Stimulated activated CD8-positive, alpha-beta memory T cell treated with anti-CD3 and anti-CD28 coated beads, Interleukin-7, amount 100 ng/mL, for 48 hours (primary cell): Measurements from ENCODE around the gene TMEM150B.

Experiments used
- DNase-seq, 2 donors: peaks; one replicate each; pipeline ENCODE4 v3.0.0-alpha.2; 2020; ENCODE audit warnings: low read depth in 1 of 2; ENCODE audit errors: extremely low read depth in 1 of 2

The TMEM150B gene

DNA sequence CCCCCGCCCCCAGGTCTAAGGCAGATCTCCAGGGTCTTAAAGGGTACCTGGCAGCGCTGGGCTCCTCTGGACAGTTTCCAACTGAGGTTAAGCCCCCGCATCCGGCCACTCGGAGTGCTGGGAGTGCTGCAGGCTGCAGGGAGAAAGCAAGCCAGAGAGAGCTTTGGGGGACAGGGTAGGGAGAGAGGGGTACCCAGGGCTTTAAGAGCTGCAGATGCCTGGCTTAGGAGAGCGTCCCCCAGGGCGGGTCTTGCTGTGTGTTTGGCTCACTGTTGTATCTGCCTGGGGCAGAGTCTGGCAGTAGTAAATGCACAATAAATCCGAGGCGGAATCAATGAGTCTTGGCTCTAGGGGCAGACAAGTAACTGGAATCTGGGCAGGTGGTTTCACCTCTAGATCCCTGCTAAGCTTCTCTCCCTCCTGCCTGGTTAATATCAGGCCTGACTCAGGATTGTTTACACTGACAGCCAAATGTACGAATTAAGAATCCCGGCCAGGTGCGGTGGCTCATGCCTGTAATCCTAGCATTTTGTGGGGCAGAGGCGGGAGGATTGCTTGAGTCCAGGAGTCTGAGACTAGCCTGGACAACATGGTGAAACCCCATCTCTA is 30.2 kb upstream of the TMEM150B start:
- no peak for DNase-seq

DNA sequence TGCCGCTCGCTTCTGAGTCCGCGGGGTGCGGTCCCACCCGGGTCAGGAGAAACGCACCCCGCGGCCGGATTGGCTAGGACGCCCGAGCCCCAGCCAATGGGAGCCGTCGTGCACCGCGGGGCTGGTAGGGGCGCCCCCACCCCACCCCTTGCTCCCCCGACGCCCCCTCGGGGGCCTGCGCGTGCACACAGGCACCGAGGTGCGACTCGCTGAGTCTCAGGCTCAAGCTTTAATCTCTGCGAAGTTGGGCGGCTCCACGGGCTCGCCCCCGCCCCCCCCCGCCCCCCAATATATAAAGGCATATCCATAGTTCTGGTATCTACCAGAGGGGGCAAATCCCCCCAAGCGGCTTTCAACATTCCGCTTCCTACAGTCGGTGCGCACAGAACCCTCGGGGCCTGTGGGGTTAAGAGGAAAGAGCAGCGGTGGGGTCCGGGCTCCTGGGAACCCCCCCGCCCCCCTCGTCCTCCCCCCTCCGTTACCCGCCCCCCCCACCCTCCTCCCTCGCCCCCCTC is 29.6 kb upstream of the TMEM150B start, which contains the start of gene COX6B2:
TSS of gene COX6B2 (minus strand) at position 22 of the 515 bp plus-strand sequence. CDS start 198 bp downstream, outside the sequence.
- no peak for DNase-seq

DNA sequence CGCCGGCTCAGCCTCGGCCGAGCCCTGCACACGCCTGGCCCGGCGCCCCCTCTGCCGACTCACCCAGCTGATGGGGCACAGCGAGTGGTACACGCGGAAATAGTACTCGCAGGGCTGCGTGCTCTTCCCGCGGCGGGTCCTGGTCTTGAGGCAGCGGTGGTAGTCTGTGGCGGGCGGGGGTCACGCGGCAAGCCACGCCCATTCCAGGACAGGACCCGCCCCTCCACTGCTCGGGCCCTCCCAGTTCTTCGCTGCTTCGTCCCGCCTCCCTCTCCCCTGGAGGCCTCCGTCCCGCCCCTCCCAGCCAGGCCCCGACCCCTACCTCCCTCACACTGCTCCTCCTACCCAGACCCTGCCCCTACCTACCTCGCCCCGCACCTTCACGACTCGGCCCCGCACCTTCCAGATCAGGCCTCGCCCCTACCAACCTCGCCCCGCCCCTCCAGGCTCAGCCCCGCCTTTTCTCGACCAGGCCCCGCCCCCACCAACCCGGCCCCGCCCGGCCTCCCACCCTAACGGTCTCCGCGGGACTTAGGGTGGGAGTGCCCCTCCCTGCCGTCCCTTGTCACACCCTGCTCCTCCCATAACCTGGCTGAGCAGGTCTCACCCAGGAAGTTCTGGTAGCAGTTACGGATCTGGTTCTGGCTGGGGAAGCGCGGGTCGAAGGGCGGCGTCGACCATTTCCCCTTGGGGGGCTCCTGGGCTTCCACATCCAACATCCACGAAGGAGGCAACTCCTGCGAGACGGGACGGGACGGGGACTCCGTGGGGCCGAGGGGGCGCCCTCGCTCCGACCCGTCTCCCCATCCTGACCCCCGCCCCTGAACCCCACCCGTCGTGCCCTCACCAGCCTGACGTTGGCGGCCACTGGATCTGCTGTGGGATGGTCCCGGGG is 28.9 kb upstream of the TMEM150B start:
- DNase-seq = peak in 1 of 2 donors; percentile 10

DNA sequence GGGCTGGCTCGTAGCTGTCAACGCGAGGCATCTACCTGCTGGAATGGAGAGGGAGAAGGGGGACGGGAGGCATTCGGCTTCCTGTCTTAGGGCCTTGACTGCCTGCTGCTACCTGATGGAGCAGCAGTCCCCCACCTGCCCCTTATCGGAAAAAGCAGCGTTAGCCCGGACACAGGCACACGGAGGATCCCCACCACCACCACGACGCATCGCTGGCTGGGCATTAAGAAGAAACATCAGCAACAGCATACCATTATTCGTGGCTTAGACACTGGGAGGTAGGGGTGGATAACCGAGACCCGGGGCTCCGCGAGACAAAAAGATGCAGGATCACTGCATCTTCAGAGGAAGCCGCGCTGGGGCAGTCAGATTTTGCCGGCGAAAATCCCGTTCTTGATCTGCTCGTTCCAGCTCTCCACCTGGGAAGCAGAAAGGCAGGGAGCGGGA is 28.2 kb upstream of the TMEM150B start:
- no peak for DNase-seq

DNA sequence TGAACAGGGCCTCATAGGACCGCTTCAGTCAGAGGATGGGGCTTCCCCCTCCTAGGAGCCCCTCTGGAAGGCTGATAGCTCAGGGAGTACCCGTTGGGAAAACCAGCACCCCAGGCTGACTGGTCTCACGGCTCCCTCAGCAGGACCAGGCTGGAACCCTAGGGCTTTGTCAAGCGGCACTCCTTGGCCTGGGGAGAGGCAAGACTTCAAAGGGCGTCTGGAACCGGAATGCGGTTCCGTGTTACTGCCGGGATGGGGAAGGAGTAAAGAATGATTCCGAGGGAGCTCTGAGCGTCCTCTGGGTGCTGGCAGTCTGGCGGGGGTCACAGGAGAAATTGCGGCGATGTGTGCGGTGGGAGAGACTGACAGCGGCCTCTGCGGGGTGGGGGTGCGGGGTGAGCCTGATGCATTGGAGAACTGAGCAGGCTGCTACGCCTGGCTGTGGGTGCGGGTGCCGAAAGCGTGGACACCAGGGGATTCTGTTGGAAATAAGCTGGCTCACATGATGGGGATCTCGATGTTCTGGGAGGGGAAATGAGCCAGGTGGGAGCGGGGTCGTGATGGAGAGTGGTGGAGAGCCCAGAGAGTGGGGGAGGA is 27.5 kb upstream of the TMEM150B start:
- no peak for DNase-seq

DNA sequence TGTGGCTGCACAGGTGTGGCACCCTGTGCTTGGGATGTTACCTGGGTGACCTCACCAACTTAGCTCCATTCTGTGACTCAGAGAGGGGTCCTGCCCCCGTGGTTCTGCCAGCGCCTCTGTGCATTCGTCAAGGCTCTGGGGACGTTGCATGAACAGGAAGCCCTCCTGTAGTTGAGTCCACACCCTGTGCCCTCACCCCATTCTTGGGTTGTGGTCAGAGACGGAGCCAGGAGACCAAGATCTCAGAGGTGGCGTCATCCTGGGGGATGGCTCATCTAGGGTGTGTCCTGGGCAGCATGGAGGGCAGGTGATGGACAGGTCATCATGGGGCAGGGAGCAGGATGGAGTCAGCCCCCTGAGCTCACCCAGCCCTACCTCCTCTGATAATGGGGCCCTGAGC is 26.9 kb upstream of the TMEM150B start:
- DNase-seq = no peak

DNA sequence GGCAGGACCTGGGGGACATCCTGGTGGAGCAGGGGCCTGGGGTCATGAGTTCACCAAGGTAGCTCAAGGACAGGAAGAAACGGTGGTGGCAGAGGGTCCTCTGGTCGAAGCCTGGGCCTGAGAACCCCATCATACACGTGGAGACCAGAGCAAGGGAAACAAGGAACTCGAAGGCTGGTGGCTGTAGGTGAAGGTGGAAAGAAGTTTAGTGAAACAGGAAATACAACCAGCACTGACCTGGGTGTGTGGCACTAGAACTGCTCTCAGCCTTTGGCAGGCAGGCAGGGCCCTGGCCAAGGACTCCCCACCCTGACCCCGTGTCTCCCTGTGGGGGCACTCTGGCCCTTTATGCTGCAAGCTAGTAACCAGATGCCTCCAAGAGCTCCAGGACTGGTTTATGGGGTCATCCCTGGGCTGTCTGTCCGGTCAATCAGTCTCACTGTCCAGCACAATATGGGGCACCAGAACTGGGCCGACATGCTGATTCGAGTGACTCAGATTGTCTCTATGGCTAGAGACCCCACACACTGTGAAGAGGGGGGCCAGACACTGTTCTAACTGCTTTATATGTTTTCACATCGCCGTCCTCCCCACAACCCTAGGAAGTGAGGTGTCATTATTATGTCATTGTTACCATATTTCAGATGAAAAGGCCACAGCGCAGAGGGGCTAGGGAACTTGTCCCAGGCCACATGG is 25.6 kb upstream of the TMEM150B start:
- no peak for DNase-seq

DNA sequence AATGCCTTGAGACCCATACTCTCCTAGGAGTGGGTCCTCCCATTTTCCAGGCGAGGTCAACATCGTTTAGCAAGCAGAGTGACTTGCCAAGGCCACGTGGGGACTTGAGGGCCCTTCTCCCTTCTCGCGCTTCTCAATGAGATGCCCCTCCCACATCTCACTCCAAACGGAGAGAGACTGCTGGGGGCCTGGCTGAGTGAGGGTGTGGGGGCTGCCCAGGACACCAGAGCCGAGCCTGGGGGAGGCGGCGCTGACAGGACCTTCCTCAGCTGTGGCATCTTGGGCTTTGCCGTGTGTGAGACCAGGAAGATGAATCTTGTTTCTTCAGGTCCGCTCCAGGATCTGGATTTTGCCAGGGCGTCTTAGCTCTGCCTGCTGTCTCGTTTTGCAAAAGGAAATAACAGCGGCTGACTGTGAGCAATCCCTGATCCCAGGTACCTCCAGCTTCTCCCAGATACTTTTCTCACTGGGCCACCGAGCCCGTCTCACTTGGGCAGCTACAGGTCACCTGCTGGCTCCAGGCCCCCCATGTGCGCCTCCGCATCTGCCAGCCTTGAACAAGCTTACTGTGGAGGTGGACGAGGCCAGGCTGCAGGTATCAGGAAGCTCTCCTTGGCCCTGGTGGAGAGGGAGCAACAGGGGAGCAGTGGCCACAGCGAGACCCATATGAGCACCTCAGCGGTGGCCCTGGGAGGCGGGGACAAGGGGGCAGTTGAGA is 23.3 kb upstream of the TMEM150B start:
- DNase-seq = no peak

DNA sequence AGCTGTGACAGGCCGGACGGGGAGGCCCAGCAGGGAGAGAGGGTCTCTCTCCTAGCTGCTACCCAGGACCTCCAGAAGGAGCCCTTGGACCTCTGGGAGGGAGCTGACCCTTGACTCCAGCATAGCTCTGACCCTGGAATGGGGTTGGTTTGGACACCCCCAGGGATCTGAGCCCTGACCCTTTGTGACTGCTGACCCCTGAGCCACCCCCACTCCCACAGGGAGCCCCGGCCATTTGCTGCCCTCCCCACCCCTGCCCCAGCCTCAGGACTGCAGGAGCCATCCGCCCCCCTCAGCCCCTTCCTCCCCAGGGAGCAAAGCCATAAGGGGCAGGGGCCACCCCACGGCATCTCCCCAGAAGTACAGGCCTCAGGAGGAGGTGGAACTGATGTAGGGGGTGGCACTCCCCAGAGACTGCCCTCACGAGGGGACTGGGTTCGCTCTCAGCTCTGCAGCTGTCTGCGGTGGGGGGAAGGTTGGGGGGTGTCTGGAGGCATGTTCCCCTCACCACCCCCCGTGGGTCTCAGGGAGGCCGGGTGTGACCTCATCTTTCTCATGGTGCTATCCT is 22.4 kb upstream of the TMEM150B start:
- DNase-seq = no peak

DNA sequence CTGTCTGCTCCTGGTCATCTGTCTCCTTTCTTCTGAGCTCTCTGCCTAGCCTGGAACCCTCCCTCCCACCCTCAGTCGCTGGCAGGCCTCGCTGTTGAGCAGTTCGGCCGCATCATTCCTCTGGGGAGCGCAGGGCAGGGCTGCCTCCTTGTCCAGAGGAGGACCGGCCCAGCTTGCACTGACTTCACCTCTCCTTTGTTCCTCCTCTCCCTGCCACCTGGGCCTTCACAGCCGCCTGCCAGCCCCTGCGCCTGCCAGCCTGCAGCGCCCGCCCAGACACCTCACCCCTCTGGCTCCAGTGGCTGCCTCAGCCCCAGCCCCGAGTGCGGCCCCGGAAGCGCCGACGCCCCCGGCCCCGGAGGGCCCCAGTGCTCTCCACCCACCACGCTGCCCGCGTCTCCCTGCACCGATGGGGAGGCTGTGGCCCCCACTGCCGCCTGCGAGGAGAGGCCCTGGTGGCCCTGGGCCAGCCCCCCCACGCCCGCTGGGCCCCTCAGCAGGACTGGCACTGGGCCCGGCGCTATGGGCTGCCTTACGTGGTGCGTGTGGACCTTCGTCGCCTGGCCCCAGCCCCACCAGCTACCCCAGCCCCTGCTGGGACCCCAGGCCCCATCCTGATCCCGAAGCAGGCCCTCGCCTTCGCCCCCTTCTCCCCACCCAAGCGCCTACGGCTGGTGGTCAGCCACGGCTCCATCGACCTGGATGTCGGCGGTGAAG is 21.7 kb upstream of the TMEM150B start:
- DNase-seq = no peak

DNA sequence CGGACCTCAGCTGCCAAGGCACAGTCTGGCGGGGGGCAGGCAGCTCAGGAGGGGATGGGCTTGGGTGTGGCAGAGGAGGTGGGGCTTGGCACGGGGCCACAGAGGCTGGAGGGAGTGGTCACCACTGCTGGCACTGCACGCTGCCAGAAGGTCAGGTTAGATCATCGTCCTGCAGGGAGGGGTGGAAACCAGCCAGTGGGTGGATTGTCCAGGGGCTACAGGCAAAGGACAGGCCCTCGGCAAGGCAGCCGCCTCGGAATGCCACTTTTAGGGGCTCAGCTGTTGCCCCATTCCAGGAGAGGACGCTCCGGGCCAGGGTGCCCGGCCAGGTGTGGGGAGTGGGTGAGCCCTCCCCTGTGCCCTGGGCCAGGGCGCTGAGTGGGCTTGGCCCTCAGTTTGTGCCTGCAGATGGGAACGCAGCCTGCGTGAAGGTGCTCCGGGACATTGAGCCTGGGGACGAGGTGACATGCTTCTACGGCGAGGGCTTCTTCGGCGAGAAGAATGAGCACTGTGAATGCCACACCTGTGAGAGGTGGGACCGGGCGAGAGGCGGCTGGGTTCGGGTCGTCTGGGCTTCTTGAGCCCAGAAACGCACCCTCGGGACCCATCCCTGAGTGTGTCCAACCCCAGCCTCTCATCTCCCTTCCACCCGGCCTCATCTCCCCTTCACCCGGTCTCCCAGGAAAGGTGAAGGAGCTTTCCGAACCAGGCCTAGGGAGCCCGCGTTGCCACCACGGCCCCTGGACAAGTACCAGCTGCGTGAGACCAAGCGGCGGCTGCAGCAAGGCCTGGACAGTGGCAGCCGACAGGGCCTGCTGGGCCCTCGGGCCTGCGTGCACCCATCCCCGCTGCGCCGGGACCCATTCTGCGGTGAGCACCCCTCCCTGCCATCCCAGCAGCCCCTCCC is 20.9 kb upstream of the TMEM150B start:
- no peak for DNase-seq

DNA sequence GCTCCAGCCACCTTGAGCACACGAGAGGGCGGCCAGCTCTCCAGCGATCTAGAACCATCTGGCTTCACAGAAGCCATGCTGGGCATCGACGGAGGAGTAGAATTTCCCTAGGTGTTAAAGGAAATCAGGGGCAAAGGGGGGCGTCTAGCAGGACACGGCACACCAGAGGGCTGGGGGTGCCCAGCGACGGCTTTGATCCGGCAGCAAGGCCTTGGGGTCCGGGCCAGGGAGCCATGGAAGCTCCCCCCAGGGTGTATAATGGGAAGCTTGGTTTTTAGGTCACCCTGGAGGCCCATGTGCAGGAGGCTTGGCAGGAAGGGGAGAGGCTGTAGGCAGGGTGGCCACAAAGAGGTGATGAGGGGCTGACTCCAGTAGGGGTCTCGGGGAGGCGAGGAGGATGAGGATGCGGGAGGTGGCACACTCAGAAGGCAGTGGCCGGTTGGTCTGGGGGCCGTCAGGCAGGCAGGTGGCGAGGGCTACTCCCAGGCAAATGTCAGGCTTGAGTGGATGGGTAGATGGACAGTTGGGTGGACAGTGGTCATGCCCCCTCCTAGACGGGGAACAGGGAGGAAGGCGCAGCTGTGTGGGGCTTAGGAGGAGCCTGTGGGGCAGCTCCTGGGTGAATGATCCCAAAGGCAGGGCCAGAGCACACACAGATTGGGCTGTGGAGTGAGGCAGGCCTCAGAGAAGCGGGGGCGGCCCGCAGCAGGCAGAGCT is 20.1 kb upstream of the TMEM150B start:
- no peak for DNase-seq

DNA sequence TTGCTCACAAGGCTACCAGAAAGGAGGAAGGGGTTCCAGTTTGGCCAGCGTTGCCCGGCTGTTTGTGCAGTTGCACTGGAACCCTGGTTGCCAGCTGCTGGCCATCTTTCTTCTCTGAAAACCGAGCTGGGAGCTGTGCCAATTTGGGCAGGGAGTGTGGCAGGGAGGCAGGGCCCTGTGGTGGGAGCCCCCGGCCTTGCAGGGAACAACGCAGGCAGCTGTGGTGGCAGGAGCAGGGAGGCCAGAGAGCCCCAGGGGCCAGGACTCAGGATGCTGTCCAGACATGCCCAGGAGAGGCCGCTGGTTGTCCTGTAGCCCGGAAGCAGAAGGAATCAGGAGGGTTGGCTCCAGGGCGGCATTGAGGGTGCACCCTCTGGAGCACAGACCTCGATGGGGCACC is 19.3 kb upstream of the TMEM150B start:
- DNase-seq = no peak

DNA sequence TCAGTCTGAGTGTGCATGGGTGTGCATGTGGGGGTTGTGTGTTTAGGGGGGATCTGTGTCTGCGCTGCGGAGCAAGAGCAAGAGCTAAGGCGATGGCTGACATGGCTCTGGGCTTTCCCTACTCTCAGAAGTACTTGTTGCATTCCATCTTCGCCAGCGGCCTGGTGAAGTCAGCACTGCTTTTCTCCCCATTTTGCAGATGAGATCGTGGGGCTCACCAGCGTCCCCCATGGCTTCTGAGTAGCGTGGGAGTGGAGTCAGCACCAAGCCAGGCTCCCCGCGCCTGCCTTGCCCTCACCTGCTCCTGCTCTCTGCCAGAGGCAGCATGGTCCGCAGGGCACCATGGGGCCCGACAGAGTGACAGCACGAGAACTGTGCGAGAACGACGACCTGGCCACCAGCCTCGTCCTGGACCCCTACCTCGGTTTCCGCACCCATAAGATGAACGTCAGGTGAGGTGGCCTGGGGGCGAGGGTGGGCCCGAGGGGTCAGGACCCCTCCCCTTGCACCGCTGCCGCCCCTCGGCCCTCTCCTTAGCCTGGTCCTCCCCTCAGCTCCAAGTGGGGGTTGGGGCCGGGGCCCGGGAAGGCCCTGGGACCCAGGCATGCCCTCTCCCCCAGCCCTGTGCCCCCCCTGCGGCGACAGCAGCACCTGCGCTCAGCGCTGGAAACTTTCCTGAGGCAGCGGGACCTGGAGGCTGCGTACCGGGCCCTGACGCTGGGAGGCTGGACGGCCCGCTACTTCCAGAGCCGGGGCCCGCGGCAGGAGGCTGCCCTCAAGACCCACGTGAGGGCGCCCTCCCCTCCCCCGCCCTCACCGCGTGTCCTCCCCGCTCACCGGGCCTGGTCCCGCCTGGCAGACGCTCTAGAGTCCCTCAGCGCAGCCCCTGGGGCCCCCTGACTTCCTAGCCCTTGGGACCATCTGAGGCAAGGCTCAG is 16.7 kb upstream of the TMEM150B start:
- DNase-seq = no peak

DNA sequence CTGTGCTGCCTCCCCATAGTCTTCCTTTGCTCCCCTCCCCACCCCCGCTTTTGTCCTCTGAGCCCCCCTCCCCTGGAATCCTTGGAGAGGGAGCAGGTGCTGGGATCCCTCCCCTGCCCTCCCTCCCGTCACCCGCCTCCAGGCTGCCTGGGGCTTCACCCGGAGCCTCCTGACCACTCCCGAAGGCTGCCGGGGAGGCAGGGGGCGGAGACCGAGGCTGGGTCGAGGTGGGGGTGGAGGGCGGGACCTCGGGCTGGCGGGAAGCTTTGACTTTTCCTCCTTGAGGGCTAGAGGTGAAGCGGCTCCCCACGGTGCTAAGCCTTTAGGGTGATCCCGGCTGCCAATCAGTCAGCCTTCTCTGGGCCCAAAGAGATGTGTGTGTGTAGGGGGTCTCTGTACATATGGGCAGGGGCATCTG is 16.0 kb upstream of the TMEM150B start:
- peak; percentile 50 to 71 for DNase-seq

DNA sequence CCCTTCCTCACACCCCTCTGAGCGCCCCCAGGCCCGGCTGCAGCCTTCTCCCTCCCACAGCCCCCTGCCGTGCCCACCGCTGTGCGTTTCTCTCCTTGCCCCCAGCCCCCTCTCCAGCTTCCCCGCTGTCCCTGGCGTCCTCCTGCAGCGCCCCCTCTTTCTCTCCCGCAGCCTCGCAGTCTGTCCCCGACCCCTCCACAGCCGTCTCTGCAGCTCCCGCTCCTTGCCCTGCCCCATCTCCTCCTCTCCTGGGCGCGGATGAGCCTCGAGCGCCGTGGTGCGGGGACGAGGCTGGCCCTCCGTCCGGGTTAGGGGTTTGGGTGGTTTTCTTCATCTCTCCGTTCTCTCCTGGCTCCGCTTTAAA is 15.6 kb upstream of the TMEM150B start:
- no peak for DNase-seq
